ENCODE measurements around the gene PAN3.
"Not testable (repeated sequence)": the region's sequence is repeated elsewhere in the genome, so short reads cannot be mapped to it uniquely, and the experiment has no call there.

Gene PAN3

GRCh38 chr13:28138012-28138755 lies at the start of gene PAN3:
PAN3 (plus strand) TSS chr13:28138545; CDS start chr13:28138658, 113 bp downstream.
- peak; percentile 64 for DNase-seq

- DNase-seq, result no peak
Observed at GRCh38 chr13:28089065-28089464, 49.3 kb upstream of the PAN3 start.

DNA sequence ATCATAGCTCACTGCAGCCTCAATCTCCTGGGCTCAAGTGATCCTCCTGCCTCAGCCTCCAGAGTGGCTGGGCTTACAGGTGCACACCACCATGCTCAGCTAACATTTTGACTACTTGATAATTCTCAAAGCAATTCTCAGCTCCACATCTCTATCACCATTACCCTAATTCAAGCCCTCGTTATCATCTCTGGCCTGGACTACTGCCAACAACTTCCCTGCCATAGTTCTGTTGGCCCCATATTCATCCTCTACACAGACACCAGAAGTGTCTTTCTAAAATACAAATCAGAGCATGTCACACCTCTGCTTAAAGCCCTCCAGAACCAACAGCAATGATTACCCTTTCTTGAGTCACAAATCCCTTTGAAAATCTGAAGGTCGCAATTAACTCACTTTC lies 45.9 kb upstream of the PAN3 start:
- DNase-seq, result no peak

DNA sequence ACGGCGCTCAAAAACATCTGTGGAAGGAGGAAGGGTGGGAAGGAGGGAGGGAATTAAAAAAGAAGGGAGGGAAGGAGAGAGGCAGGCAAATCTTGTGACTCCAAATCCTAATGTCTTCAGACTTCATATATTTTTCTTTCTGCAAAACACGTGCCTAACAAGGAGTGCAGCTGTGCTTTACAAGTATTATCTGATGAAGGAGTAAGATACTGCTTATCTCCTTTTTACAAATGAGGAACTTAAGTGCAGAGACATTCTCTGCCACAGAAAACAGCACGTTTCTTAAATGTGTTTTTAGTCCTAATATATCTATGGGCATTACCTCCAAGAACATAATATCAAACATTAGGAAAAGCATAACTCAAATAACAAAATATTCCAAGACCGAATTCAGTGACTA lies 44.5 kb upstream of the PAN3 start:
- no peak for DNase-seq

GRCh38 chr13:28094306-28094705 lies 44.0 kb upstream of the PAN3 start:
- DNase-seq, result no peak

- no peak for DNase-seq
Observed at GRCh38 chr13:28097503-28097902, 40.8 kb upstream of the PAN3 start.

DNA sequence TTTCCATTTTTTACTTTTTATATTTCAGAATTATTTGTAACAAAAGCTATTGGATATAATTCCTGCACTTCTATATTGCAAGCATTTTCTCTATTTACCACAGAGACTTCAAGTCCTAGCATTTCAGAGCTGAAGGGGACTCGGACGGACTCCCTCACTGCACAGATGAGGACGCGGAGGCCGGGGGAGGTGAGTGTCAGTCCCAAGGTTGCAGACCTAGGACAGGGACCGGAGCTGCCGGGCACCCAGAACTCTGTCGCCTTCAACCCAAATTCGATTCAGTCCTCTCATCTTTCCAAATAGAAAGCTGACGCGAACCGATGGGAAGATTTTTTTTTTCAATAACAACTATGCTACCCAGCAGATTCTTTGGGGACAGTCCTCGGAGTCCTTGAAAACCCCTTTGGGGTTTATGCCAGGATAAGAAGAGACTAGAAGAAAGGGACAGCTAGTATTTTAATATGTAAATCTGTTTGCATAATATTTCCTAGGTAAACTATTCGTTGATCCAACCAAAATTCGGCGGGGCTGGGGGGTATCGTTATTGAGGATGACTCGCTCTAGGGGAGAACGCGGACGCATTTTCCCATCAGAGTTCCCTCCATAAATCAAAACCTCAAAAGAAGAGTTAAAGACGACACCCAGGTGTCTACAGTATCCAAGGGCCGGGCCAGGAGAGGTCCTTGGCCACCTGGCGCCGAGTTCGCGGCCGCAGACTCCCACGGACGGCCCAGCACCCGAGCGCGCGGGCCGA lies 38.8 kb upstream of the PAN3 start:
- DNase-seq, result no peak

DNA sequence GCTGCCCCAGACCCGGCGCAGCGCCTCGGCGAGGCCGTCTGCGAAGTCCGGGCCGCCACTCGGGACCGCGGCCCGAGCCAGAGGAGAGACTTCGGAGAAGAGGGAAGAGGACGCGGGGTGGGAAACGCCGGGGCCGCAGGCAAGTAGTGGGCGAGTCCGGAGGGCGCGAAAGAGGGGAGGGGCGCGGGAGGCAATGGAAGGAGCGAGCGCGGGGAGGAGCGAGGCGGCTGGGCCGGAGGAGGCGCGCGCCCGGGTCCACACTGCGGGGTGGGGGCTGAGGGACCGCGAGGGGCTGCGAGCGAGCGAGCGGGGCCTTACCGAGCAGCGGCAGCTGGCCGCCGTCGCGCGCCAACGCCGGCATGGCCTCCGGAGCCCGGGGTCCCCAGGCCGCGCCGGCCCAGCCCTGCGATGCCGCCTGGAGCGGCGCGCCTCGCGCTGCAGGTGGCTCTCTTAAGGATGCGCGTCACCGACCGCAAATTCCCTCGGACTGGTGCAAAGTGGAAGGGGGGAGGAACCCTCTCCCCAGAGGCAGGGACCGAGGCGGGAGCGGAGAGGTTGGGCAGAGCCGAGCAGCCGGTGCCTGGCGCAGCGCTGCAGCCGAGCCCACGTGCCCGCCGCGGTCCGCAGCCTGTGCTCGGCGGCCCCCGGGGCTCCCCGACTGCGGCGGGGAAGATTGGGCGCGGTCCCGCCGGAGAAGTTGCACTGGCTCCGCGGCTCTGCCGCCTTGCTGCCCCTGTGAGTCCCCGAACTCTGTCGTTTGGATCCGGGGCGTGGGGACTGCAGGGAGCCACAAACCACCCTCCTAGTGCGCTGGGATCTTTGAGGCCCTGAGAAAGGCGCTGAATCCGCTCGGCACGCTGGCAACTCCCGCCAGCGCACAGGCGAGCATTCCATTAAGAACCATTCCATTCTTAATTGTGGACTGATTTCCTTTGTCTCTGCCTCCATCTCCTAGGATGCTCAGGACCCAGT lies 37.9 kb upstream of the PAN3 start, which contains the start of gene FLT3:
FLT3 (minus strand) TSS at position 427 of the 972 bp plus-strand sequence; CDS start at position 361, 66 bp downstream.
- DNase-seq, result no peak

GRCh38 chr13:28101886-28102285 lies 36.5 kb upstream of the PAN3 start:
- not testable (repeated sequence) for DNase-seq

GRCh38 chr13:28106976-28107375 lies 31.4 kb upstream of the PAN3 start:
- DNase-seq, result no peak

DNA sequence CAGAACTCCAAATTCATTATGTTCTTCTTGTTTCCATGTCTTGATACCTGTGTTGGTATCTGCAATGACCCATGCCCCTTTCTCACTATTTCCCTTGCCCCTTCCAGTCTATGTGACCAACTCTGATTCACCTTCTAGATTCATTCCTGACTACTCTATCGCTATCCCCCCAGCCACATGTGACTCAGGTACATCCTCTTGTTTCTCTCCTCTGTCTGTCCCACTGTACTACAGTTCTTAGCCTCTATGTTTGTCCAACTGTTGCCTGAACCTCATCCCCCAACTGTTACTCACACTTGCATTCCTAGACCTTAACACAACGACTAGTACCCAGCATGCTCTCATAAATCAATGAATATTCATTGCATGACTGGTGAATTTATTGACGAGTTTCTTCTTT lies 27.9 kb upstream of the PAN3 start:
- no peak for DNase-seq

GRCh38 chr13:28116736-28117135 lies 21.6 kb upstream of the PAN3 start:
- DNase-seq, result no peak

GRCh38 chr13:28117689-28118377 lies 20.5 kb upstream of the PAN3 start:
- peak; percentile 33 for DNase-seq

DNA sequence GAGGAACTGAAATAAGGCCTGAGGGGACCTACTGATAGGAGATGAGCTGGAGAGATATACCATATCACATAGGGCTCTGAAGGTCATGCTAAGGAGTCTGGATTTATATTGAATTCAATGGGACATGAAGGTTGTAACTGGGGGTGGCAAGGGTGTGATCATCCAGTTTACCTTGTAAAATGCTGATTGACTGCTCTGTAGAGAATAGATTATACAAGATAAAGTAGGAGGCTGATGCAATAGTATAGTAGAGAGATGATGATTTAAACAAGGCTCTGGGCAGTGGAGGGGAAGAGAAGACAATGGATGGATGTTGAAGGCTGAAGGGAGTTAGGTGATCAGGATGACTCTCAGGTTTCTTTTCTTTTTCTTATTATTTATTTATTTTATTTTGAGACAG lies 18.0 kb upstream of the PAN3 start:
- DNase-seq, result no peak

DNA sequence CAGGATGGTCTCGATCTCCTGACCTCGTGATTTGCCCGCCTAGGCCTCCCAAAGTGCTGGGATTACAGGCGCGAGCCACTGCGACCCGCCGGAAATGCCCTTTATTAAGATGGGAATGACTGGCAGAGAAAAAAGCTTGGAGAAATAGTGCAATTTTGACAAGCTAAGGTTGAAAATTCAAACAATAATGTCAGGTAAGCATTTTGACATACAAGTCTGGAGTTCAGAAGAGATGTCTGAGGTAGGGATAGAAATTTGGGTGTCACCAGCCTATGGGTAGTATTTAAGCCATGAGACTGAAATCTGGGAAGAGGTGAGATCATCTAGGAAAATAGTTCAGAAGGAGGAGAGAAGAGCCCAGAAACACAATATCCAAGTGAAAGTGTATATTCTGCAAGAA lies 17.1 kb upstream of the PAN3 start:
- DNase-seq, result no peak

- peak; percentile 7 for DNase-seq
Observed at GRCh38 chr13:28128030-28128429, 10.3 kb upstream of the PAN3 start.

- DNase-seq, result no peak
Observed at GRCh38 chr13:28128926-28129325, 9.4 kb upstream of the PAN3 start.

- DNase-seq, result no peak
Observed at GRCh38 chr13:28129911-28130693, 8.2 kb upstream of the PAN3 start.

- no peak for DNase-seq
Observed at GRCh38 chr13:28131646-28132045, 6.7 kb upstream of the PAN3 start.

GRCh38 chr13:28136916-28137315 lies 1.4 kb upstream of the PAN3 start:
- no peak for DNase-seq

- DNase-seq, result peak; percentile 32
Observed at GRCh38 chr13:28137596-28137995, 749 bp upstream of the PAN3 start.

Data from NCI-H446 treated with DMSO at 0.1 percent for 48 hours (cell line).